HG02970 (cell line): Measurements from ENCODE around the gene SLC39A7.

Experiments used
- ATAC-seq: cut with Tn5 transposase; IDR thresholded peaks from one replicate; pipeline ENCODE4 v1.9.1; 2021; ENCODE audit warnings: mild to moderate bottlenecking, moderate library complexity, moderate number of reproducible peaks; ENCODE audit not compliant: unreplicated experiment, low FRiP score

The SLC39A7 gene

DNA sequence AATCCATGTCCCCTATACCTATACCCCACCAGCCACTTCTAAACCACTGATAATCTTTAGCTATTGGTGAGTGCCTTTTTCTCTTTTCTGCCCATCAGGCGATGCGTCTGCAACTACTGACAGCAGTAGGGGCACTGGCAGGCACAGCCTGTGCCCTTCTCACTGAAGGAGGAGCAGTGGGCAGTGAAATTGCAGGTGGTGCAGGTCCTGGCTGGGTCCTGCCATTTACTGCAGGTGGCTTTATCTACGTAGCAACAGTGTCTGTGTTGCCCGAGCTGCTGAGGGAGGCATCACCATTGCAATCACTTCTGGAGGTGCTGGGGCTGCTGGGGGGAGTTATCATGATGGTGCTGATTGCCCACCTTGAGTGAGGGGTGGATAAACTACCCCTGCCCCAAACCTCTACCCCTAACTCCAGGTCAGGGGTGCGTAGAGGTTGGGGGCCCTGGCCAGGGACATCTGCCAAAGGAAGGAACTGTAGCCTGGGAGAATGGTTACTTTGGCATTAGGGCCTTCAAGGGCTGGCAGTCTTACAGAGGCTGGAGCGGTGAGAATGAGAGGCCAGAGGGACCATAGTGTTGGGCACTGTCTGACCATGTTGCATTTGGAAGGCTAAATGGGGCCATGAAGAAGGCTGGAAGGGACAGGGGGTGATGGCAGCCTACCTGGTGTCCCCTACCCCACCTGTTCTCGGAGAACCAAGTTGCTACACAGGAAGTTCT, 2.9 kb downstream of the SLC39A7 start:
- ATAC-seq, result no peak

DNA sequence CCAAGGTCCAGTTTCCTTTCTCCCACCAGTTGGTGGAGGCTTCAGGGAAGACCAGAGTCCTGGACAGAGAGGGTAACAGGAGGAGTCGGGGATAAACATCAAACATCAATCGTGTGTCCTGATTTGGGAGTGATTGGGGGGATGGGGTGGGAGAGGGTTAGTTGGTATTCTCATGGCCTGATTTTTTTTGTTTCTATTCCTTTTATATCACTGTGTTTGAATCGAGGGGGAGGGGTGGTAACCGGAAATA, 3.4 kb downstream of the SLC39A7 start:
- ATAC-seq, result no peak

DNA sequence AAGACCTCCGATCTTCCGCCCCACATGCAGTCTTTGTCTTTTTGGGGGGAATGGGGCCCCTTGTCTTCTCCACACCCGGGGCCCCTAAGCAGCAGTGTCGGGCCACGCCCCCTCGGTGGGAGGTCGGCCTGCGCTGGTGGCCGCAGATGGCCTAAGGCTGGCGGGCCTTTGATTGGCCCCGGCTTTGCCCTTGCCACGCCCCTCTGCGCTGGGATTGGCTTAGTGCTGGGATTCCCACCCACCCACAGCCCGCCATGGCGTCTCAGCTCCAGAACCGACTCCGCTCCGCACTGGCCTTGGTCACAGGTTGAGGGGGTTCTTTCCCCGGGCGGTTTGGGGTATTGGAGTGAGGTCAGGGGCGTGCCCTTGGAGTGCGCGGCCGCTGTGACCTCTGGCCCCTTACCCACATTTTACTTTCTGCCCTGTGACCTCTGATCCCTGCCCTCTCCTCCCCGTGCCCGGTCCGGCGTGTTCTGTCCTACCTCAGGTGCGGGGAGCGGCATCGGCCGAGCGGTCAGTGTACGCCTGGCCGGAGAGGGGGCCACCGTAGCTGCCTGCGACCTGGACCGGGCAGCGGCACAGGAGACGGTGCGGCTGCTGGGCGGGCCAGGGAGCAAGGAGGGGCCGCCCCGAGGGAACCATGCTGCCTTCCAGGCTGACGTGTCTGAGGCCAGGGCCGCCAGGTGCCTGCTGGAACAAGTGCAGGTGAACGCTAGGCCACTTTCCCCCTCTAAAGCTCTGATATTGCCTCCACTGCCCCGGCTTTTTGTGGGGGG, 3.9 kb downstream of the SLC39A7 start, which contains the start of gene HSD17B8:
Gene HSD17B8 (plus strand): TSS at position 241 of the 776 bp plus-strand sequence. CDS start 14 bp downstream, at position 255.
- no peak for ATAC-seq

DNA sequence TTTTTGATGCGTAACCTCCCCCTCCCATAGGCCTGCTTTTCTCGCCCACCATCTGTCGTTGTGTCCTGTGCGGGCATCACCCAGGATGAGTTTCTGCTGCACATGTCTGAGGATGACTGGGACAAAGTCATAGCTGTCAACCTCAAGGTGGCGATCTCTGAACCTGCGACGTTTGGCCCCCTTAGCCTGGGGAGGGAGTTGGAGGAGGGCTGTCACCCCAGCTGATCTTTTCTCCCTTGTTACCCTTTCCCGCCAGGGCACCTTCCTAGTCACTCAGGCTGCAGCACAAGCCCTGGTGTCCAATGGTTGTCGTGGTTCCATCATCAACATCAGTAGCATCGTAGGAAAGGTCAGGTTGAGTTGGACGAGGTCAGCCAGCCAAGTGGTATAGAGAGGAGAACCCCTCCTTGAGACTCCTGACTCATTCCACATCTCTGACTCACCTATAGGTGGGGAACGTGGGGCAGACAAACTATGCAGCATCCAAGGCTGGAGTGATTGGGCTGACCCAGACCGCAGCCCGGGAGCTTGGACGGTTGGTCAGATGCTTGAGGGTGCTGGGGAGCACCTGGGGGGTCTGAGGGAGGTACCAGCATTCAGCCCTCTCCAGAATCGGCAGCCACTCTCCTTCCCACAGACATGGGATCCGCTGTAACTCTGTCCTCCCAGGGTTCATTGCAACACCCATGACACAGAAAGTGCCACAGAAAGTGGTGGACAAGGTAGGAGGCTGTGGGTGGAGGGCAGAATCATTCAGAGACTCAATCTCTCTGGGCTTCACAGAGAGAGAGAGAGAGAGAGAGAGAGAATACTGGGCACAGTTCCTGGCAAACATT, 4.7 kb downstream of the SLC39A7 start:
- ATAC-seq, result no peak

DNA sequence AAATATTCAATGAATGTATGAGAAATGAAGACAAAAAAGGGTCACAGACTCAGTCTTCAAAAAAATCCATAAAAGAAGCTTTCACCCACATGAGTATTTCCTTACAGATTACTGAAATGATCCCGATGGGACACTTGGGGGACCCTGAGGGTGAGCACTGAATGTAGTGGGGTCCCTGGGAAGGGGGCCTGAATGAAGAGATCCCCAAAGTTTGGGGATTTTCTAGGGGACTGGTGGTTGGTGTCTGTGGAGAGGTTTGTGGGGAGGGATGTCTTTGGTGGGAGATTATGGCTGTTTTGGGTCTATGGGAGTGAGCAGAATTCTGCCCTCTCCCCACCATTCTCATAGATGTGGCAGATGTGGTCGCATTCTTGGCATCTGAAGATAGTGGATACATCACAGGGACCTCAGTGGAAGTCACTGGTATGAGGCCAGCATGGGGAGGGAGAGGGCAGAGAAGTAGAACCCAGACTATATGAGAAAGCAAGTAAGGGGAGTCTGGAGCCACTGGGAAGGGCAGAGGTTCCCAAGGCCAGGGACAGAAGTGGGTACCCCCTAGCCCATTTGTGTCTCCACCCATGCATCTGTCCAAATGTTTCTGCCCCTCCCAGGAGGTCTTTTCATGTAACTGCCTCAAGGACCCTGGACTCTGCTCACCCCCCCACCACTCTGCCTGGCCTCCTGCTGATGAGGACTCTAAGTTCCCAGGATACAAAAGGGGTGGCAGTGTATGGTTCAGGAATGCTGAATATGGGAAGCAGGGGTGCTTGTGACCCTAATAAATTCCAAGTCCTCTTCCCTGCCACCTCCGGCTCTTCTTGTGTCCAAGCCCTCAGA, 5.6 kb downstream of the SLC39A7 start:
- ATAC-seq, result no peak

DNA sequence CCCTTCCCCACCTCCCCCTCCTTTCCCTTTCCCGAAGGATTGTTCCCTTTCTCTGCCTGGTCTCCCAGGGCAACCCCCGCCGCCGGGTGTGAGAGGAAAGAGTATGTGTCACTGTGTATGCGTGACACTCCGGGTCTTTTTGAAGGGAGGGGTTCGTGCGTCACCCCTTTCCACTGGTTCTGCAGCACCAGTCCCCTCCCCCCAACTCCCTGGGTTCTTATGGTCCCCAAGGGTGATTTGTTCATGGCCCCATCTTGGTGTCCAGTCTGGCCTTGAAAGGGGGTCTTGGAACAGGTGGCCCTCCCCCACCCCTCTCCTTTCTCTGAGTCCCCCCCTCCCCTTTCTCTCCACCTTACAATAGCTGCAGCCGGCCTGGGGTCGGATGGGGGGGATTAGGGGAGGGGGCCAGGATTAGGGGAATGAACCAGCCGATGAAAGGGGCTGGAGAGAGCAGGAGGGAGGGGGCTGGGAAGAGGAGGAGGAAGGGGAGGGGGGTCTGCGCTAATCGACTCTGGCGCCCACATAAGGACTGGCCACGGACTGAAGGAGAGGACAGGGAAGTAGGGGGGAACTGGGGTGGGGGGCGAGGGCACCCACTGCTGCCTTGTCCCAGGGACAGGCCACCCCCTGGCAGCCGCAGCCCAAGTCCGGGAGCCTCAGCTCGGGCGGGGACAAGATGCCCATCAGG, 6.3 kb downstream of the SLC39A7 start:
- ATAC-seq, result no peak

DNA sequence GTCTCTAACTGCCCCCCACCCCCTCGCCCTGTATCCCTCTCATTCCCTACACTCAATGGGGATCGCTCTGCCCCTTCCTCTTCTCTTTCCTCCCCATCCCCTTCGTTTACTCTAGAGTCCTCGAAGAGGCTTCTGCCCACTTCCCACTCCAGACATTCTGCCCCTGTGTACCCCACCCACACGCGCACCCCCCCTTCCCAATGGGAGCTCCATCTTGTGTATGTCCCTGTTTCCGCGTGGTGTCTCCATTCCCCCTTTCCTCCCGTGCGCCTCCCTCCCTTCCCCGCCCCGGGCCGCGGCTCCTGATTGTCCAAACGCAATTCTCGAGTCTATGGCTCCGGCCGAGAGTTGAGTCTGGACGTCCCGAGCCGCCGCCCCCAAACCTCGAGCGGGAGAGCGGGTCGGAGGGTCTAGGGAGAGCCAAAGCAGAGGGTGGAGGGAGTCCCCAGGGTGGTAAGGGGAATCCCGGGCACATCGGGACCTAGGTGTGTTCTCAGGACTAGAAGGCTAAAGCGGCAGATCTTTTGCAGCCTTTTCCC, 7.0 kb downstream of the SLC39A7 start:
- ATAC-seq, result no peak

DNA sequence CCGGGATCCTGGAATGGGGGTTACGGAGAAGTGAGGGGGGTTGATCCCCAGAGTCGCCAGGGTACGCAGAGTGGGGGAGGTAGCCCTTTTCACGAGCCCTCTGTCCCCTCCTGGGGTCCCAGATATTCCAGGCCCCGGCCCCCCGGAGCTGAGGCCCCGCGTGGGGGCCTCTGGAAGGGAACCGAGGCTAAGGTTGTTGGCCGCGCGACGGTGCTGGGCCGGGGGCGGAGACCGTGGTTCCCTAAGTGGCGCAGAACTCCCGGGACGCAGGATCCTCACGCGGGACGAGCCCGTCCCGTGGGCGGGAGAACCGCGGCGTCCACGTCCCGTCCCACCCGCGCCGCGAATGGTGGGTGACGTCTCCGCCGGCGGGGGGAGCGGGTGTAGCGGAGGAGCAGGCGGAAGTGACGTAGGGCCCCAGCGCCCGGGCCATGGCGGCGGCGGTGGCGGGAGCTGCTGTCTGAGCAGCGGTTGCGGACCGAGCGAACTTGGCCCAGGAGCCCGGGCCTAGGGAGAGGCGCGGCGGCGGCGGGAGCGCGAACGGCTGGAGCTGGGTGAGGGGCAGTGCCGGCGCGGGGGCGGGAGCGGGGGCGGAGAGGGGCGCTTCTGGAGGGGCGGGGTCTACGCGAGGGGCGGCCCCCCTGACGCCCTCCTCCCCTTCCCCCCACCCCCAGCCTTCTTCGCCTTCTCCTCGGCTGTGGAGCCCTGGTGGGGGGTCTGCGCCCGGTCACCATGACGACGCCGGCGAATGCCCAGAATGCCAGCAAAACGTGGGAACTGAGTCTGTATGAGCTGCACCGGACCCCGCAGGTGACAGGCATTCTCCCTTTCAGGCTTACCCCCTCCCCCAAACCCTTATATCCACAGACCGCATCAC, 7.7 kb downstream of the SLC39A7 start, which contains the start of gene RING1:
Gene RING1 (plus strand): TSS at position 410 of the 877 bp plus-strand sequence. CDS start 323 bp downstream, at position 733.
- ATAC-seq, result peak; percentile 51

DNA sequence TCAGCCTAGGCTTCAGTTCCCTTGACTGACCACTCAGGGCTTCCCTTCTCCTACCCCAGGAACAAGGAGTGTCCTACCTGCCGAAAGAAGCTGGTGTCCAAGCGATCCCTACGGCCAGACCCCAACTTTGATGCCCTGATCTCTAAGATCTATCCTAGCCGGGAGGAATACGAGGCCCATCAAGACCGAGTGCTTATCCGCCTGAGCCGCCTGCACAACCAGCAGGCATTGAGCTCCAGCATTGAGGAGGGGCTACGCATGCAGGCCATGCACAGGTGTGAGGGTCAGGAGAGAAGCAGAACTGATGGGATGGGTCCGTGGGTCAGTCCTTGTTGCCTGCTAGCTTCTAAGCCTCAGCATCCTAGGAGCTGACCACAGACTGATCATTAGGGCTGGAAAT, 9.2 kb downstream of the SLC39A7 start:
- ATAC-seq, result no peak

DNA sequence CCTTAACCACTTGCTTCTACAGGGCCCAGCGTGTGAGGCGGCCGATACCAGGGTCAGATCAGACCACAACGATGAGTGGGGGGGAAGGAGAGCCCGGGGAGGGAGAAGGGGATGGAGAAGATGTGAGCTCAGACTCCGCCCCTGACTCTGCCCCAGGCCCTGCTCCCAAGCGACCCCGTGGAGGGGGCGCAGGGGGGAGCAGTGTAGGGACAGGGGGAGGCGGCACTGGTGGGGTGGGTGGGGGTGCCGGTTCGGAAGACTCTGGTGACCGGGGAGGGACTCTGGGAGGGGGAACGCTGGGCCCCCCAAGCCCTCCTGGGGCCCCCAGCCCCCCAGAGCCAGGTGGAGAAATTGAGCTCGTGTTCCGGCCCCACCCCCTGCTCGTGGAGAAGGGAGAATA, 10.5 kb downstream of the SLC39A7 start:
- ATAC-seq, result no peak

DNA sequence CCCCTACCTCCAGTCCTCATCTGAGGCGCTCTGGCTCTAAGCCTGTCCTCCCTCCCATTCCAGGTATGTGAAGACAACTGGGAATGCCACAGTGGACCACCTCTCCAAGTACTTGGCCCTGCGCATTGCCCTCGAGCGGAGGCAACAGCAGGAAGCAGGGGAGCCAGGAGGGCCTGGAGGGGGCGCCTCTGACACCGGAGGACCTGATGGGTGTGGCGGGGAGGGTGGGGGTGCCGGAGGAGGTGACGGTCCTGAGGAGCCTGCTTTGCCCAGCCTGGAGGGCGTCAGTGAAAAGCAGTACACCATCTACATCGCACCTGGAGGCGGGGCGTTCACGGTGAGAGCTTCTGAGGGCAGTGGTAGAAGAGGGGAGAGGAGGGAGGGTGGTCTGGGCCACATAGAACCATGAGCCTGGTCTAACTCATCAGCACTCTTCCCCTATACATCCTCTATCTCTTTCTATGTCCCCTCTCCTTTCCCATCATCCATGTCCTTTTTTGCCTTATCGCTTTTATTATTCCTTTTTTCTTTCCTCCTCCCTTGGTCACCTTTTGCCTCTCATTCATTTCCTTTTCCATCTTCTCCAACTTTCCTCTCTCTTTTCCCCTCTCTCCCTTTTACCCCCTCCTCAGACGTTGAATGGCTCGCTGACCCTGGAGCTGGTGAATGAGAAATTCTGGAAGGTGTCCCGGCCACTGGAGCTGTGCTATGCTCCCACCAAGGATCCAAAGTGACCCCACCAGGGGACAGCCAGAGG, 11.2 kb downstream of the SLC39A7 start:
- no peak for ATAC-seq

DNA sequence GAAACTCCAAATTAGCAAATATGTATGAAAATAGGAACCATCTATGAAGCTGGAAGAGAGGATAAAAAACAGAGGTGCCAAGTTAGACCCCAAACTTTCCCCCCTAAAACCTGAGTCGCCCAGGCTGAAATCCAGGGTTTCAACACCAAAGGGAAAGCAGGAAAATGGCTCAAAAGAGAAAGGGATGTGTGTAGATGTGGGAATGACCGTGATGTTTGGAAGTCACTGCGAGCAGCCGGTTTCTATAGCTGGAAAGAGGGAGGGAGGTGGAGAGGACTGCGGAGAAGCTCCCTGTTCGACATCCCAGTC, 12.1 kb downstream of the SLC39A7 start:
- ATAC-seq, result no peak

DNA sequence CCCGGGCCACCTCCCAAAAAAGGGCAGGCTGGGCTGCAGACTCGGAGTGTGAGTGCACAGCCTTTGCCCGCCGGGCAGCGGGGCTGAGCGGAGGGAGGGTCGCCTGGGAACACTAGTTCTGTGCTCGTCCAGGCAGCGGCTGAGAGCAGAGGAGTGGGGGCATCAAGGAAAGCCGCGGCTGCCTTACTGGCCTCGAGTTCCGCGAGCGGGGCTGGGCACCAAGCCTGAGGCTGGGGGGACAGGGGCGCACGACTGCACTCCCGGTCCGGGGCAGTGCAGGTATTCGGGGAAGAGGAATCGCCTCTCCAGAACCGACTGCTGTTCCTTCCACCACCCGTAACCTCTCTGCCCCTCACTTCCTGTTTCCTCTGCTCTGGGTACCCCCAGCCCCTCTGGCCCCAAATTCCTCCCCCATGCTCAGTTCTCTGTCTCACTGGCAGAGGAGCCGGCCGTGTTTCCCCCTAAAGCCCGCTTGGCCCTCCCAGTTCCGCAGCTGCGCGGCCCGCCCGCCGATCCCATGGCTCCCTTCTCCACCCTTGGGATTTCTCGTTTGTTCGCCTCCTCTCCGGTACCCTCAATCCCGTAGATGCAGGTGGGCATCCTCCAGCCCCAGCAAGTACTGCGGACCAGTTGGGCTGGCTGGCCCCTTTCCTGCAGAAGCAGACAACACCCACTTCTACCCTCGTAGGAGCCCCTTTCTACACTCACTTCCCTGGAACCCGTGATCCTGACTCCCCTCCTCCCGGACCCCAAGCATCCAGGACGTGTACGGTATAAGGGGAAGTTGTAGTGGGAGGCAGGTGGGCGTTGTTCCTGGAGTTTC, 12.7 kb downstream of the SLC39A7 start:
- no peak for ATAC-seq

DNA sequence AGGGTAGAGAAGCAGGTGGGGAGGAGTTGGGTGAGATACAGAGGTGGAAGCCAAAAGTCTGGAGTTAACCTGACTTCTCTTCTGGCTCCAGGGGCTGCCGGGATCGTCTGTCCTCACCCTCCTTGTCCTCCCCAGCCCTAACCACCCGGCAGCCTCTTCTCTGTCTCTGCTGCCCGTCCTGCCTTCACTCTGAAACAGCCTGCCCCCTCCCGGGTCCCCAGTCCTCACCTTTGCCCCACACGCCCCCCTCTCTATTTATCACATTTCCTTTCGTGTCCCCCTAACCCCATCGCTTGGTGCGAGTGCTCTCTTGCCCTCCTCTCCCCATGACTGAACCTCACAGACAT, 13.3 kb downstream of the SLC39A7 start:
- ATAC-seq, result no peak

DNA sequence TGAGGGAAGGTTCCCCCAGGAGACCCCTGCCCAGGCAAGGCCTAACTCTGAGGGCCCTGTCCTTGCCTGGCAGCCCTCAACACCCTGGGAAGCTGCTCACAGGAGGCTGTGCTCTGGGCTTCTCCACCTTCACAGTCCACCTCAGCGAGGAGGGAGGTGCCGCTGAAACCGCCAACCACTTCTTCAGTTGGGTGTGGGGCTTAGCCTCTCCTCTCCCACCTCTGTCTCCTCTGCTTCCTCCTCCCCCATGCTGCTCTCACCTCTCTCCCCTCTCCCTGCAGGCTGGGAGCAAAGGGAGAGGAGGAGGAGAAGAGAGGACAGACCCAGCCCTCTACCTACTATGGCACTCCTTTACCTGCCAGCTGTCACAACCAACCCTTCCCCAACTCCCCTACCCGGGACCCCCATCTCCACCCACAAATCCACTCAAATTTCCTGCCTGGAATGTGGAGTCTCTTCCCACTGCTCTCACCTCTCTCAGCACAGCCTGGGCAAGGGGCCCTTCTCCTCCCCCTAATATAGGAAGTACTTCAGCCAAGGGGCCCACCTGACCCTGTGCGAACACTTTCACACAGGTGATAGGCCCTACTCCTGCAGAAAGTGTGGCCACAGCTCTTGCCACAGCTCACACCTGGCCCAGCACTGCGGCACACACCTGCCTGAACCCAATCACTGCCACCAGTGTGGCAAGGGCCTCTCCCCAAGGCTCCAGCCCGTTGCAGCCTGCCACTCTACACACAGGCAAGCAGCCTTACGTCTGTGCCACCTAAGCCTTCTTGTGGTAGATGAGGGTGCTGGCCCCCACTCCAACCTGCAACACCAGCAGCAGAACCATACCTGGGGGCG, 14.8 kb downstream of the SLC39A7 start:
- no peak for ATAC-seq

DNA sequence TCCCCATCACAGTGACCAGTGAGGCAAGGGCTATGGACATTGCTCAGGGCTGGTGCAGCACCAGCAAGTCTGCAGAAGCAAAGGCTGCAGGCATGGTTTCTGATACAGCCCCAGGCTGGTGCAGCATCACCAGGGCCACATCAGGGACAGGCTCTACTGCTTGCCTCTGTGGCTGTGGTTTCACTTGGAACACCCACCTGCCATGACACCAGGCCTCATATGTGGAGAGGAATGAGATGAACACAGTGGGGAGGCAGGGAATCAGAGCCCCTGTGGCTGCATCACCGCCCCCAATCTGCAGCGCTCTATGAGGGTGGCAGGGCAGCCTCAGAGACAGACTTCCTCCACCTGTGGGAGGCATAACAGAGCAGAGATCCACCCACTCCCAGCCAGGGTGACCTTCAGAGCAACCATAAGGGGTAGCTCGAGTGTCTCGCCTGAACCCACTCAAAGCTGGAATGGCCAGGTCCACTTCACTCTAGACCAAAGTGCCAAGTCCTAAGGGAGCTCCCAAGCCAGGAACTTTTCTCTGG, 15.5 kb downstream of the SLC39A7 start:
- no peak for ATAC-seq
